HEK293 (cell line): ENCODE results near the gene C20orf204.

Experiments used
- CTCF ChIA-PET: fragments of 350-600 bp; formaldehyde crosslinking; extraction: SDS; loops from one replicate; lab custom pipeline; 2021; ENCODE audit warnings: antibody characterized with exemption; lab: Yijun Ruan, JAX
- POLR2A ChIA-PET: fragments of 300-600 bp; formaldehyde crosslinking; extraction: SDS; loops from one replicate; lab custom pipeline; 2020; ENCODE audit warnings: antibody characterized with exemption, inconsistent platforms; lab: Yijun Ruan, JAX
- H3K27ac ChIP-seq: fragments of 200-500 bp; sonication (Bioruptor generic); 2 replicates; pipeline ENCODE4 v1.5.1; 2014; ENCODE audit warnings: low read depth, low read length, control low read depth, inconsistent platforms; ENCODE audit errors: extremely low read depth
- H3K36me3 ChIP-seq, 2 experiments: fragments of 200-500 bp in 1 of 2; sonication (Bioruptor generic) in 1 of 2; 1 replicate in 1 of 2; 2 replicates in 1 of 2; pipeline ENCODE4 v1.5.1; 2014 to 2017; ENCODE audit warnings: inconsistent platforms in 2 of 2, low read length in 2 of 2; ENCODE audit not compliant: control insufficient read depth in 2 of 2, insufficient read depth in 1 of 2
- H3K4me1 ChIP-seq: fragments of 200-500 bp; sonication (Bioruptor generic); 2 replicates; pipeline ENCODE4 v1.5.1; 2014; ENCODE audit warnings: mild to moderate bottlenecking, low read length, inconsistent platforms; ENCODE audit not compliant: control insufficient read depth, insufficient read depth
- H3K4me3 ChIP-seq: 2 replicates; pipeline ENCODE4 v1.5.1; 2011; ENCODE audit warnings: low read depth, mild to moderate bottlenecking, control low read depth, low read length, moderate library complexity
- H3K9me3 ChIP-seq: fragments of 200-500 bp; sonication (Bioruptor generic); 2 replicates; pipeline ENCODE4 v1.5.1; 2014; ENCODE audit warnings: low read depth, low read length, inconsistent platforms; ENCODE audit not compliant: control insufficient read depth, insufficient read depth
- PRDM1 ChIP-seq: fragments of 450-650 bp; formaldehyde crosslinking; IDR thresholded peaks from 2 replicates; pipeline ENCODE4; 2016; ENCODE audit warnings: missing biosample characterization, missing genetic modification characterization
- ZBTB21 ChIP-seq: fragments of 450-650 bp; formaldehyde crosslinking; IDR thresholded peaks from 2 replicates; pipeline ENCODE4 v1.5.1; 2017; ENCODE audit warnings: missing biosample characterization, missing genetic modification characterization
- ZBTB48 ChIP-seq: fragments of 450-650 bp; formaldehyde crosslinking; IDR thresholded peaks from 2 replicates; pipeline ENCODE4 v1.5.1; 2016; ENCODE audit warnings: missing biosample characterization, missing genetic modification characterization
- ZEB2 ChIP-seq: fragments of 450-650 bp; formaldehyde crosslinking; IDR thresholded peaks from 2 replicates; pipeline ENCODE4 v1.5.1; 2016; ENCODE audit warnings: missing biosample characterization, missing genetic modification characterization
- ZNF2 ChIP-seq: fragments of 450-650 bp; formaldehyde crosslinking; IDR thresholded peaks from 2 replicates; pipeline ENCODE4 v1.5.1; 2016; ENCODE audit warnings: missing biosample characterization, missing genetic modification characterization
- ZNF239 ChIP-seq: fragments of 450-650 bp; formaldehyde crosslinking; IDR thresholded peaks from 2 replicates; pipeline ENCODE4 v1.5.1; 2016; ENCODE audit warnings: missing biosample characterization, missing genetic modification characterization
- ZNF24 ChIP-seq: fragments of 450-650 bp; formaldehyde crosslinking; IDR thresholded peaks from 2 replicates; pipeline ENCODE4 v1.5.1; 2016; ENCODE audit warnings: missing biosample characterization, missing genetic modification characterization
- ZNF416 ChIP-seq: fragments of 450-650 bp; formaldehyde crosslinking; IDR thresholded peaks from 2 replicates; pipeline ENCODE4 v1.5.1; 2016; ENCODE audit warnings: missing biosample characterization, missing genetic modification characterization
- ZNF426 ChIP-seq: fragments of 450-650 bp; formaldehyde crosslinking; IDR thresholded peaks from 2 replicates; pipeline ENCODE4 v1.5.1; 2017; ENCODE audit warnings: missing biosample characterization, missing genetic modification characterization, mild to moderate bottlenecking, inconsistent platforms, moderate library complexity
- ZNF433 ChIP-seq: fragments of 450-650 bp; formaldehyde crosslinking; IDR thresholded peaks from 2 replicates; pipeline ENCODE4 v1.5.1; 2016; ENCODE audit warnings: missing biosample characterization, missing genetic modification characterization, low read depth
- ZNF514 ChIP-seq: fragments of 450-650 bp; formaldehyde crosslinking; IDR thresholded peaks from 2 replicates; pipeline ENCODE4 v1.5.1; 2016; ENCODE audit warnings: missing biosample characterization, missing genetic modification characterization
- TF ChIP-seq, protein P1 (sequence below): fragments of 450-650 bp; IDR thresholded peaks from 2 replicates; pipeline ENCODE4 v1.5.1; 2018; ENCODE audit warnings: missing biosample characterization, missing genetic modification characterization
- TF ChIP-seq, protein P2 (sequence below): fragments of 450-650 bp; formaldehyde crosslinking; IDR thresholded peaks from 2 replicates; pipeline ENCODE4 v1.5.1; 2016; ENCODE audit warnings: missing biosample characterization, missing genetic modification characterization
- TF ChIP-seq, protein P3 (sequence below): sonication (generic); formaldehyde crosslinking; IDR thresholded peaks from 2 replicates; pipeline ENCODE4 v1.8.1; 2022; ENCODE audit warnings: mild to moderate bottlenecking, moderate library complexity, missing genetic modification reagents
- TF ChIP-seq, protein P4 (sequence below): fragments of 450-650 bp; formaldehyde crosslinking; IDR thresholded peaks from 2 replicates; pipeline ENCODE4 v1.5.1; 2016; ENCODE audit warnings: missing biosample characterization, missing genetic modification characterization
- TF ChIP-seq, protein P5 (sequence below): fragments of 450-650 bp; IDR thresholded peaks from 2 replicates; pipeline ENCODE4 v1.5.1; 2018; ENCODE audit warnings: missing biosample characterization, mild to moderate bottlenecking, missing genetic modification characterization
- TF ChIP-seq, protein P6 (sequence below): fragments of 450-650 bp; formaldehyde crosslinking; IDR thresholded peaks from 2 replicates; pipeline ENCODE4 v1.5.1; 2016; ENCODE audit warnings: missing biosample characterization, missing genetic modification characterization
- TF ChIP-seq, protein P7 (sequence below): fragments of 450-650 bp; formaldehyde crosslinking; IDR thresholded peaks from 2 replicates; pipeline ENCODE4 v1.5.1; 2016; ENCODE audit warnings: missing biosample characterization, missing genetic modification characterization, borderline replicate concordance
- TF ChIP-seq, protein P8 (sequence below): fragments of 450-650 bp; formaldehyde crosslinking; IDR thresholded peaks from 2 replicates; pipeline ENCODE4 v1.5.1; 2017; ENCODE audit warnings: missing biosample characterization, missing genetic modification characterization
- TF ChIP-seq, protein P9 (sequence below): fragments of 450-650 bp; formaldehyde crosslinking; IDR thresholded peaks from 2 replicates; pipeline ENCODE4 v1.5.1; 2016; ENCODE audit warnings: missing biosample characterization, missing genetic modification characterization

C20orf204 gene

DNA sequence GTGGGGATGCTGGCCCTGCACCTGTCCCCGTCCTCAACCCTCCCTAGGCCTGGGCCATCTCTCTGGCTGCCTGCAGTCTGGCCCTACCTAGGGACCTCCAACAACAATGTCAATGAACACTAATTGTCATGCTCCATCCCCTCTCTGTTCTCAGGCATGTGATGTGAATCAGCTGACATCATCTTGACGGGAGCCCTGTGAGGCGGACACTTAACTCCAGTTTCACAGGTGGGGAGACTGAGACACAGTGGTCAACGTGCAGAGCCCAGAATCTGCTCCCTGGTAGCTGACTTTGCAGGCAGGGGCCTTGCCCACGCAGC is 26.3 kb downstream of the C20orf204 start (continued):
- TF ChIP-seq, protein P1, sequence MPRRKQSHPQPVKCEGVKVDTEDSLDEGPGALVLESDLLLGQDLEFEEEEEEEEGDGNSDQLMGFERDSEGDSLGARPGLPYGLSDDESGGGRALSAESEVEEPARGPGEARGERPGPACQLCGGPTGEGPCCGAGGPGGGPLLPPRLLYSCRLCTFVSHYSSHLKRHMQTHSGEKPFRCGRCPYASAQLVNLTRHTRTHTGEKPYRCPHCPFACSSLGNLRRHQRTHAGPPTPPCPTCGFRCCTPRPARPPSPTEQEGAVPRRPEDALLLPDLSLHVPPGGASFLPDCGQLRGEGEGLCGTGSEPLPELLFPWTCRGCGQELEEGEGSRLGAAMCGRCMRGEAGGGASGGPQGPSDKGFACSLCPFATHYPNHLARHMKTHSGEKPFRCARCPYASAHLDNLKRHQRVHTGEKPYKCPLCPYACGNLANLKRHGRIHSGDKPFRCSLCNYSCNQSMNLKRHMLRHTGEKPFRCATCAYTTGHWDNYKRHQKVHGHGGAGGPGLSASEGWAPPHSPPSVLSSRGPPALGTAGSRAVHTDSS (tag by site-specific recombination) = no peak
- TF ChIP-seq ZEB2 (tag by site-specific recombination) = no peak
- TF ChIP-seq PRDM1 = no peak

DNA sequence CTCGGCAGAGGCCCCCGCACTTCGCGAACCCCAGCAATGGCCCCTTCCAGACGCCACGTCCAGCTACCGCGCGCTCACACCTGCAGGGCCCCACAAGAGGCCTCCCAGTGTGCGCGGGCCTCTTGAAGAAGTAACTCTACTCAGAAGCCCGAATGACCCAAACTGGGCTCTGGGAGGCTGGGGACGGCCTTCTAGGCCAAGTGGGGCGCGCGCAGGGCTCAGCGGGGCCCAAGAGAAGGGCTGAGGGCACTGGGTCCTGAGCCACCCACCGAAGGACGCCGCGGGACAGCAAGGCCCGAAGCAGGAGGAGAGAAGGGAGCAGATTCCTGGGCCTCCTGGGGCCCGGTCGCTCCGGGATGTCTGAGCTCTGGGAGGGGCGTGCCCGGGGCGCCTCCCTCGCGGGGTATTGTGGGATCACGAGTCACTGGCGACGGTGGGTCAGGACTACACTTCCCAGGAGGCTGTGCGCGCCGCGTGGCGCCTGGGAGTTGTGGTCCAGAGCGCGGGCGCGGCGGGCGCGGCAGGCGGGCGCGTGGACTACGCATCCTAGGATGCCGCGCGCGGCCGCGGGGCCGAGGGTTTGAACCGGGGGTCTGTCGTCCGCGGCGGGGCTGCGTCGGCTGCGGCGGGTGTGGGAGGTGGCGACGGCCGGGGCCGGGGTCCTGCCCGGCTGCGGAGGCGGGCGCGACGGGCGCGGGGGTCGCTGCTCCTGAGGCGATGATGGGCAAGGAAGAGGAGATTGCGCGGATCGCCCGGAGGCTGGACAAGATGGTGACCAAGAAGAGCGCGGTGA is 26.8 kb downstream of the C20orf204 start, which contains the start of gene TCEA2:
TCEA2 (plus strand) TSS at position 603 of the 793 bp plus-strand sequence; CDS start at position 718, 115 bp downstream.
- ChIA-PET CTCF (interaction anchor here (0.6 to 1.5 kb wide), 7 partner anchors 8 to 299 kb away, joined by 3 to 5 read pairs (median 4); partner anchors contain the start of gene PRPF6), POLR2A (interaction anchor here (0.6 to 1.5 kb wide), 13 partner anchors 9 to 421 kb away, joined by 3 to 16 read pairs (median 5); partner anchors contain the start of genes OPRL1, PRPF6, RGS19 and SAMD10)
- Histone ChIP-seq H3K27ac (peak within 1 kb of the TSS; percentile 79), H3K4me1 (no peaks in the 10 kb centered on the region), H3K36me3 (no peaks in the 10 kb centered on the region), H3K9me3 (no peaks in the 10 kb centered on the region), H3K4me3 (peak within 1 kb of the TSS; percentile 80)
- TF ChIP-seq ZNF433 (tag by site-specific recombination) (no peak), ZNF514 (tag by site-specific recombination) (no peak), ZBTB21 (tag by site-specific recombination) (no peak), ZNF426 (no peak), ZNF24 (tag by site-specific recombination) (no peak), ZBTB48 (peak; percentile 44; the same call in 1 of the 2 replicates), ZNF2 (tag by site-specific recombination) (no peak), ZNF239 (tag by site-specific recombination) (no peak), ZNF416 (tag by site-specific recombination) (no peak)
- TF ChIP-seq, protein P2, sequence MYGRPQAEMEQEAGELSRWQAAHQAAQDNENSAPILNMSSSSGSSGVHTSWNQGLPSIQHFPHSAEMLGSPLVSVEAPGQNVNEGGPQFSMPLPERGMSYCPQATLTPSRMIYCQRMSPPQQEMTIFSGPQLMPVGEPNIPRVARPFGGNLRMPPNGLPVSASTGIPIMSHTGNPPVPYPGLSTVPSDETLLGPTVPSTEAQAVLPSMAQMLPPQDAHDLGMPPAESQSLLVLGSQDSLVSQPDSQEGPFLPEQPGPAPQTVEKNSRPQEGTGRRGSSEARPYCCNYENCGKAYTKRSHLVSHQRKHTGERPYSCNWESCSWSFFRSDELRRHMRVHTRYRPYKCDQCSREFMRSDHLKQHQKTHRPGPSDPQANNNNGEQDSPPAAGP = peak; percentile 50; the same call in 1 of the 2 replicates
- TF ChIP-seq, protein P3, sequence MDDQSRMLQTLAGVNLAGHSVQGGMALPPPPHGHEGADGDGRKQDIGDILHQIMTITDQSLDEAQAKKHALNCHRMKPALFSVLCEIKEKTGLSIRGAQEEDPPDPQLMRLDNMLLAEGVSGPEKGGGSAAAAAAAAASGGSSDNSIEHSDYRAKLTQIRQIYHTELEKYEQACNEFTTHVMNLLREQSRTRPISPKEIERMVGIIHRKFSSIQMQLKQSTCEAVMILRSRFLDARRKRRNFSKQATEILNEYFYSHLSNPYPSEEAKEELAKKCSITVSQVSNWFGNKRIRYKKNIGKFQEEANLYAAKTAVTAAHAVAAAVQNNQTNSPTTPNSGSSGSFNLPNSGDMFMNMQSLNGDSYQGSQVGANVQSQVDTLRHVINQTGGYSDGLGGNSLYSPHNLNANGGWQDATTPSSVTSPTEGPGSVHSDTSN (CRISPR knock-in tag) = no peak
- TF ChIP-seq, protein P4, sequence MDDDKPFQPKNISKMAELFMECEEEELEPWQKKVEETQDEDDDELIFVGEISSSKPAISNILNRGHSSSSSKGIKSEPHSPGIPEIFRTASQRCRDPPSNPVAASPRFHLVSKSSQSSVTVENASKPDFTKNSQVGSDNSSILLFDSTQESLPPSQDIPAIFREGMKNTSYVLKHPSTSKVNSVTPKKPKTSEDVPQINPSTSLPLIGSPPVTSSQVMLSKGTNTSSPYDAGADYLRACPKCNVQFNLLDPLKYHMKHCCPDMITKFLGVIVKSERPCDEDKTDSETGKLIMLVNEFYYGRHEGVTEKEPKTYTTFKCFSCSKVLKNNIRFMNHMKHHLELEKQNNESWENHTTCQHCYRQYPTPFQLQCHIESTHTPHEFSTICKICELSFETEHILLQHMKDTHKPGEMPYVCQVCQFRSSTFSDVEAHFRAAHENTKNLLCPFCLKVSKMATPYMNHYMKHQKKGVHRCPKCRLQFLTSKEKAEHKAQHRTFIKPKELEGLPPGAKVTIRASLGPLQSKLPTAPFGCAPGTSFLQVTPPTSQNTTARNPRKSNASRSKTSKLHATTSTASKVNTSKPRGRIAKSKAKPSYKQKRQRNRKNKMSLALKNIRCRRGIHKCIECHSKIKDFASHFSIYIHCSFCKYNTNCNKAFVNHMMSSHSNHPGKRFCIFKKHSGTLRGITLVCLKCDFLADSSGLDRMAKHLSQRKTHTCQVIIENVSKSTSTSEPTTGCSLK (tag by site-specific recombination) = no peak
- TF ChIP-seq, protein P5, sequence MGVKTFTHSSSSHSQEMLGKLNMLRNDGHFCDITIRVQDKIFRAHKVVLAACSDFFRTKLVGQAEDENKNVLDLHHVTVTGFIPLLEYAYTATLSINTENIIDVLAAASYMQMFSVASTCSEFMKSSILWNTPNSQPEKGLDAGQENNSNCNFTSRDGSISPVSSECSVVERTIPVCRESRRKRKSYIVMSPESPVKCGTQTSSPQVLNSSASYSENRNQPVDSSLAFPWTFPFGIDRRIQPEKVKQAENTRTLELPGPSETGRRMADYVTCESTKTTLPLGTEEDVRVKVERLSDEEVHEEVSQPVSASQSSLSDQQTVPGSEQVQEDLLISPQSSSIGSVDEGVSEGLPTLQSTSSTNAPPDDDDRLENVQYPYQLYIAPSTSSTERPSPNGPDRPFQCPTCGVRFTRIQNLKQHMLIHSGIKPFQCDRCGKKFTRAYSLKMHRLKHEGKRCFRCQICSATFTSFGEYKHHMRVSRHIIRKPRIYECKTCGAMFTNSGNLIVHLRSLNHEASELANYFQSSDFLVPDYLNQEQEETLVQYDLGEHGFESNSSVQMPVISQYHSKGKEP (tag by site-specific recombination) = 0 out of 2 replicates have a peak, but pooled peaks have one; percentile 8
- TF ChIP-seq, protein P6, sequence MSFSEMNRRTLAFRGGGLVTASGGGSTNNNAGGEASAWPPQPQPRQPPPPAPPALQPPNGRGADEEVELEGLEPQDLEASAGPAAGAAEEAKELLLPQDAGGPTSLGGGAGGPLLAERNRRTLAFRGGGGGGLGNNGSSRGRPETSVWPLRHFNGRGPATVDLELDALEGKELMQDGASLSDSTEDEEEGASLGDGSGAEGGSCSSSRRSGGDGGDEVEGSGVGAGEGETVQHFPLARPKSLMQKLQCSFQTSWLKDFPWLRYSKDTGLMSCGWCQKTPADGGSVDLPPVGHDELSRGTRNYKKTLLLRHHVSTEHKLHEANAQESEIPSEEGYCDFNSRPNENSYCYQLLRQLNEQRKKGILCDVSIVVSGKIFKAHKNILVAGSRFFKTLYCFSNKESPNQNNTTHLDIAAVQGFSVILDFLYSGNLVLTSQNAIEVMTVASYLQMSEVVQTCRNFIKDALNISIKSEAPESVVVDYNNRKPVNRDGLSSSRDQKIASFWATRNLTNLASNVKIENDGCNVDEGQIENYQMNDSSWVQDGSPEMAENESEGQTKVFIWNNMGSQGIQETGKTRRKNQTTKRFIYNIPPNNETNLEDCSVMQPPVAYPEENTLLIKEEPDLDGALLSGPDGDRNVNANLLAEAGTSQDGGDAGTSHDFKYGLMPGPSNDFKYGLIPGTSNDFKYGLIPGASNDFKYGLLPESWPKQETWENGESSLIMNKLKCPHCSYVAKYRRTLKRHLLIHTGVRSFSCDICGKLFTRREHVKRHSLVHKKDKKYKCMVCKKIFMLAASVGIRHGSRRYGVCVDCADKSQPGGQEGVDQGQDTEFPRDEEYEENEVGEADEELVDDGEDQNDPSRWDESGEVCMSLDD (tag by site-specific recombination) = peak; percentile 68
- TF ChIP-seq, protein P7, sequence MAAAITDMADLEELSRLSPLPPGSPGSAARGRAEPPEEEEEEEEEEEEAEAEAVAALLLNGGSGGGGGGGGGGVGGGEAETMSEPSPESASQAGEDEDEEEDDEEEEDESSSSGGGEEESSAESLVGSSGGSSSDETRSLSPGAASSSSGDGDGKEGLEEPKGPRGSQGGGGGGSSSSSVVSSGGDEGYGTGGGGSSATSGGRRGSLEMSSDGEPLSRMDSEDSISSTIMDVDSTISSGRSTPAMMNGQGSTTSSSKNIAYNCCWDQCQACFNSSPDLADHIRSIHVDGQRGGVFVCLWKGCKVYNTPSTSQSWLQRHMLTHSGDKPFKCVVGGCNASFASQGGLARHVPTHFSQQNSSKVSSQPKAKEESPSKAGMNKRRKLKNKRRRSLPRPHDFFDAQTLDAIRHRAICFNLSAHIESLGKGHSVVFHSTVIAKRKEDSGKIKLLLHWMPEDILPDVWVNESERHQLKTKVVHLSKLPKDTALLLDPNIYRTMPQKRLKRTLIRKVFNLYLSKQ (tag by site-specific recombination) = no peak
- TF ChIP-seq, protein P8, sequence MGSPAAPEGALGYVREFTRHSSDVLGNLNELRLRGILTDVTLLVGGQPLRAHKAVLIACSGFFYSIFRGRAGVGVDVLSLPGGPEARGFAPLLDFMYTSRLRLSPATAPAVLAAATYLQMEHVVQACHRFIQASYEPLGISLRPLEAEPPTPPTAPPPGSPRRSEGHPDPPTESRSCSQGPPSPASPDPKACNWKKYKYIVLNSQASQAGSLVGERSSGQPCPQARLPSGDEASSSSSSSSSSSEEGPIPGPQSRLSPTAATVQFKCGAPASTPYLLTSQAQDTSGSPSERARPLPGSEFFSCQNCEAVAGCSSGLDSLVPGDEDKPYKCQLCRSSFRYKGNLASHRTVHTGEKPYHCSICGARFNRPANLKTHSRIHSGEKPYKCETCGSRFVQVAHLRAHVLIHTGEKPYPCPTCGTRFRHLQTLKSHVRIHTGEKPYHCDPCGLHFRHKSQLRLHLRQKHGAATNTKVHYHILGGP = no peak
- TF ChIP-seq, protein P9, sequence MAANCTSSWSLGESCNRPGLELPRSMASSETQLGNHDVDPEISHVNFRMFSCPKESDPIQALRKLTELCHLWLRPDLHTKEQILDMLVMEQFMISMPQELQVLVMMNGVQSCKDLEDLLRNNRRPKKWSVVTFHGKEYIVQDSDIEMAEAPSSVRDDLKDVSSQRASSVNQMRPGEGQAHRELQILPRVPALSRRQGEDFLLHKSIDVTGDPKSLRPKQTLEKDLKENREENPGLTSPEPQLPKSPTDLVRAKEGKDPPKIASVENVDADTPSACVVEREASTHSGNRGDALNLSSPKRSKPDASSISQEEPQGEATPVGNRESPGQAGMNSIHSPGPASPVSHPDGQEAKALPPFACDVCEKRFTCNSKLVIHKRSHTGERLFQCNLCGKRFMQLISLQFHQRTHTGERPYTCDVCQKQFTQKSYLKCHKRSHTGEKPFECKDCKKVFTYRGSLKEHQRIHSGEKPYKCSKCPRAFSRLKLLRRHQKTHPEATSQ (tag by site-specific recombination) = no peak
